GM13976 (cell line): ENCODE results near the gene MICAL1.

Experiments used
- DNase-seq: peaks from one replicate; pipeline ENCODE4 v3.0.0; 2012; ENCODE audit warnings: low spot score
- CTCF ChIP-seq: IDR thresholded peaks from 2 replicates; pipeline ENCODE4 v1.5.1; 2012; ENCODE audit warnings: borderline replicate concordance, mild to moderate bottlenecking; ENCODE audit not compliant: insufficient read depth; ENCODE audit errors: extremely low read depth, missing control alignments, control extremely low read depth
- in situ Hi-C: fragments of 300-500 bp; cut with MboI; formaldehyde crosslinking; loops from one replicate; pipeline ENCODE4 v1.12.0; 2022; ENCODE audit warnings: low sequenced_read_pairs, mixed read lengths, inconsistent platforms; ENCODE audit not compliant: unreplicated experiment

Gene MICAL1

GRCh38 chr6:109454496-109455436, 806 bp downstream of the MICAL1 start:
- DNase-seq = peak; percentile 79
- no peak for TF ChIP-seq CTCF
- in situ Hi-C loops = no loop called here

DNA sequence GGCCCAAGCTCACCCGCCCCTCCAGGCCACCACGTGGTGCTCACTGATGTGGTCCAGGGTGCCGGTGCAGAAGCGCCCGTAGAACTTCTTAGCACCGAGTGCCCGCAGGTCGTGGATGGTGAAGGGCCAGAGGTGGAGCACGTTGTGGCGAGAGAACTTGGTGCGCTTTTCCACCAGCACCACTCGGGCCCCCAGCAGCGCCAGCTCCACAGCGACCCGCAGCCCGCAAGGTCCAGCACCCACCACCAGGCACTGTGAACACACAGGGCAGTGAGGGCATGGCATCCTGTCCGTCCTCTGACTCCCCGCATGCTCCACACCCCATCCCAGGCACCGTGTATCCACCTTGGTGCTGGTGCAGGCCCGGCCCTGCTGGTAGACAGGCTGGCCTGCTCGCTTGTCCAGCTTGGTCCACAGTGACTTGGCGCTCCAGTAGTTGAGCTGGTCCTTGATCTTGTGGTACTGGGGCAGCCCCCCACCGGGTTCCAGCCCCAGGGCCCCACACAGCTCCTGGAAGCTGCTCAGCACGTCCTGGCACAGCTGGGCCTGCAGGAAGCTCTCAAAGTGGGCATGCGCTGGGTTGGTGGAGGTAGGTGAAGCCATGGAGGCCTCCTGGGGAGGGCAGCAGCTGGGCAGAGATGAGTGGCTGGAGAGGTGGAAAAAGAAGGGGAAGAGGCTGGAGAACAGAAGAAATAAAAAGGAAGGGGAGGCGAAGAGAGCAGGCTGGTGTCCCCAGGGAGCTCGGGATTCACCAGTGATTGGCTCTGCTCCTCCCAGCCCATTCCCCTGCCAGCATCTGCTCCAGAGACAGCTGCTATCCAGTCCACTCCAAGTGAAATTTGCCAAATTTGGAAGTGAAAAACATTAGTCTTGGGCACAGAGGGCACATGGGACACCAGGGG, 1.7 kb downstream of the MICAL1 start:
- TF ChIP-seq CTCF = no peak
- in situ Hi-C loops = no loop called here
- DNase-seq = no peak

DNA sequence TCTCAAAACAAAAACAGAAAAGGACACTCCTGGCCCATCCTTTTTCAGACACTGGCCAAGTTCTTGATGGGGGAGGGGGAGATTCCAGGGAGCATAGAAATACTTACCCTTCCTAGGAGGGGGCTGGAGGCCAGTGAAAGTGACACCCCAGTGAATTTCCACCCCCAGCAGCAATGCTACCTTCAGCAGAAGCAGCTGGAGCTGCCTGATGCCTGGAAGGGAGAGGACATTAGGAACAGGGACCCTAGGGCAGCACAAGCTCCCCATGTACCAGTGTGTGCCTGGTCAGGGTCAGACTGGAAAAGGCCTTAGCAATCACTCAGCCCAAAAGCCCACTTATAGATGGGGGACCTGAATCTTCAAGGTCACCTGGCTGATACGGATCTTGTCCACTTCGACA, 2.4 kb downstream of the MICAL1 start:
- no peak for TF ChIP-seq CTCF
- in situ Hi-C loops = no loop called here
- no peak for DNase-seq

DNA sequence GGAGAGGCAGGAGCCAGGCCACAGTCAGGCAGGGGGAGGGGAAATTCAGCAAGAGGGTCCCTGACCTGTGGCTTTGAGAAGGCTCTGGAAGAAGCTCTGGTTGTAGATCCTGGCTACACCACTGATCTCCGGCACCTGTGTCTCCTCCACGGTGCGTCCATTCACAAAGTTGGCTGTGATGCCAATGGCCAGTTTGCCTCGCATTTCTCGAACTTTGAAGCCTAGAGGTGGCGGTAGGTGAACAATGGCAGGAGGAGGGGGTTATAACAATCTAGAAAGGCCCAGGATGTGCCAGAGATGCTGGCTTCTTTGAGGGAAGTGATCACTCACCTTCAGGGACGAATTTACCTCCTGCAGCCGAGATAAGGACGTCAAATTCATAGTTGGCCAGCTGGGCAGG, 3.4 kb downstream of the MICAL1 start:
- no peak for DNase-seq
- in situ Hi-C loops = no loop called here
- no peak for TF ChIP-seq CTCF

- in situ Hi-C loops = no loop called here
- TF ChIP-seq CTCF = no peak
Observed at GRCh38 chr6:109451376-109451775, 4.2 kb downstream of the MICAL1 start.

DNA sequence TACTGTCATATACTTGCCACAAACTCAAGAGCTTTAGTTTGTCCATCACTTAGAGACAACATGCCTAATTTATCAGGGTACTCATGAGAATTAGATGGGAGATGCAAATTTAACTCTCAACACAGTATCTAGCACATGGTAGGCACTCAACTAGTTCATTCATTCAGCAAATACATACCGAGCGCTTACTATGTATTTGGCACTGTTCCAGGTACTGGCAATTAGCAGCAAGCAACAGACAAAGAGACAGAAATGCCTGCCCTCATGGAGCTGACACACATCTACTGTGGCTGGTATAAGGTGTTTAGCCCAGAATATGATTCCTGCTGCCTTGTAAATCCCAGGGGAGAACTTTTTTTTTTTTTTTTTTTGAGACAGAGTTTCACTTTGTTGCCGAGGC, 4.8 kb downstream of the MICAL1 start:
- TF ChIP-seq CTCF = no peak
- no peak for DNase-seq
- in situ Hi-C loops = no loop called here

More at GRCh38 chr6:109451376-109451775, 4.2 kb downstream of the MICAL1 start:
- no peak for DNase-seq
